ENCODE measurements around the gene FSD1. TPM values are rescaled to one million over a fixed set of nuclear protein-coding genes. Genes with fewer than 3 reads are reported as not detected.
A peak's percentile ranks its signal among the peaks of the same experiment; 100 is the strongest.

FSD1 gene
- total and polyA plus RNA-seq, 9 of the 15 experiments (the other 6 are each of a cell fraction or from before 2014, with no cell fraction given), result 0.11 to 1.9 (median 0.94) TPM; not detected in 1

DNA sequence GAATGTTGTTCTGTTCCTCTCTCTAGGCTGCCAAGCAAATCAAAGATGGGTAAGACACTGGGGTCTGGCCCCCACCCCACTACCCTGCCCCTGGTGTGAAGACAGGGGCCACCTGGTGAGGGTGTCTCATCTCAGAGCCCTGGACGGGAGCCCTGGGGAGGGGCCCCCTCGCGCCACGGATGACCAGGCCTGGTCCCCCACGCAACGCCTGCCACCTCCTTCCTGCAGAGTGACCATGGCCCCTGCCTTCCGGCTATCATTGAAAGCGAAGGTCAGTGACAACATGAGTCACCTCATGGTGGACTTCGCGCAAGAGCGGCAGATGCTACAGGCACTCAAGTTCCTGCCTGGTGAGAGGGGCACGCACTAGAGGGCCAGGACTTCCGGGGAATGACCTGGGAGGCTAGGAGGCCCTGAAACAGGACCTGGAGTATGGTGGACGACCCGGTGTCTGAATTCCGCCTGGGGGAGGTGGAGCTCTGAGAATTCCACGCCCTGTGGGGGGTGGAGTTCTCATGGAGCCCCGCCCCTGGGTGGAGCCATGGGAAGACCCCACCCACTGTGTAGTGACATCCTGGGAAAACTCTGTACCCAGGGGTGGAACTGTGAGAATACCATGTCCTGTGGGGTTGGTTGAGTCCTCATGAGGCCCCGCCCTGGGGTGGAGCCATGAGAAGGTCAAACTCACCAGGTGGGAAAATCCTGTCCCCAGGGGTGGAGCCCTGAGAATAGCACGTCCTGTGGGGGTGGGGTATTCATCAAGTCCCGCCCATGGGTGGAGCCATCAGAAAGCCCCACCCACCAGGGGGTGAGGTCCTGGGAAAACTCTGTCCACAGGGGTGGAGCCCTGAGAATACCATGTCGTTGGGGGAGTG lies 6.1 kb downstream of the FSD1 start (continued):
- TF ChIP-seq, protein P1, sequence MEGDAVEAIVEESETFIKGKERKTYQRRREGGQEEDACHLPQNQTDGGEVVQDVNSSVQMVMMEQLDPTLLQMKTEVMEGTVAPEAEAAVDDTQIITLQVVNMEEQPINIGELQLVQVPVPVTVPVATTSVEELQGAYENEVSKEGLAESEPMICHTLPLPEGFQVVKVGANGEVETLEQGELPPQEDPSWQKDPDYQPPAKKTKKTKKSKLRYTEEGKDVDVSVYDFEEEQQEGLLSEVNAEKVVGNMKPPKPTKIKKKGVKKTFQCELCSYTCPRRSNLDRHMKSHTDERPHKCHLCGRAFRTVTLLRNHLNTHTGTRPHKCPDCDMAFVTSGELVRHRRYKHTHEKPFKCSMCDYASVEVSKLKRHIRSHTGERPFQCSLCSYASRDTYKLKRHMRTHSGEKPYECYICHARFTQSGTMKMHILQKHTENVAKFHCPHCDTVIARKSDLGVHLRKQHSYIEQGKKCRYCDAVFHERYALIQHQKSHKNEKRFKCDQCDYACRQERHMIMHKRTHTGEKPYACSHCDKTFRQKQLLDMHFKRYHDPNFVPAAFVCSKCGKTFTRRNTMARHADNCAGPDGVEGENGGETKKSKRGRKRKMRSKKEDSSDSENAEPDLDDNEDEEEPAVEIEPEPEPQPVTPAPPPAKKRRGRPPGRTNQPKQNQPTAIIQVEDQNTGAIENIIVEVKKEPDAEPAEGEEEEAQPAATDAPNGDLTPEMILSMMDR (IDR thresholded peaks at IDR 0.05 in 2 of 3, conservative IDR thresholded peaks at IDR 0.05 in 1 of 3; ENCODE audit: insufficient read depth in 2 of 3, low read depth in 1 of 3, low read length in 3 of 3), result no peak
- TF ChIP-seq ILK (tag; IDR thresholded peaks at IDR 0.05; ENCODE audit: borderline replicate concordance, low read depth) (no peak), RBM22 (IDR thresholded peaks at IDR 0.05; ENCODE audit: low read depth, low read length, poor library complexity, severe bottlenecking) (no peak), TEAD1 (CRISPR knock-in tag; IDR thresholded peaks at IDR 0.05) (peak in 1 of 2 experiments; percentile 86; a peak in 1 of 4 replicates), SNRNP70 (optimal IDR thresholded peaks at IDR 0.05; ENCODE audit: low read depth, low read length) (no peak), TOE1 (IDR thresholded peaks at IDR 0.05; ENCODE audit: borderline replicate concordance) (no peak), TOE1 (CRISPR knock-in tag; IDR thresholded peaks at IDR 0.05; ENCODE audit: borderline replicate concordance, low read depth) (no peak), POLR2B (IDR thresholded peaks at IDR 0.05; ENCODE audit: low read depth, partially characterized antibody) (peak; percentile 84), FOXM1 (IDR thresholded peaks at IDR 0.05; ENCODE audit: low read depth) (no peak), FOXM1 (CRISPR knock-in tag; IDR thresholded peaks at IDR 0.05; ENCODE audit: low read depth) (no peak), KLF1 (tag; IDR thresholded peaks at IDR 0.05) (no peak), HNRNPL (IDR thresholded peaks at IDR 0.05; ENCODE audit: low read depth, low read length) (no peak), ZNF311 (CRISPR knock-in tag; IDR thresholded peaks at IDR 0.05) (no peak), CBFA2T3 (IDR thresholded peaks at IDR 0.05) (no peak), HCFC1 (IDR thresholded peaks at IDR 0.05; ENCODE audit: low read depth, low read length) (peak; percentile 35; the same call in 1 of the 2 replicates), FUS (optimal IDR thresholded peaks at IDR 0.05; ENCODE audit: low read depth, low read length) (no peak), NFRKB (IDR thresholded peaks at IDR 0.05; ENCODE audit: low read depth) (peak; percentile 56; the same call in 1 of the 2 replicates), EGR1 (conservative IDR thresholded peaks at IDR 0.05) (0 out of 2 replicates have a peak, but pooled peaks have one; percentile 7), NBN (IDR thresholded peaks at IDR 0.05; ENCODE audit: low read depth) (0 out of 2 replicates have a peak, but pooled peaks have one; percentile 40), ZNF431 (CRISPR knock-in tag; IDR thresholded peaks at IDR 0.05) (no peak), GTF2F1 (IDR thresholded peaks at IDR 0.05; ENCODE audit: low read depth, low read length) (no peak), C11orf30 (IDR thresholded peaks at IDR 0.05; ENCODE audit: low read depth) (no peak), ESRRA (IDR thresholded peaks at IDR 0.05; ENCODE audit: borderline replicate concordance, low read depth) (peak; percentile 79), CBFB (CRISPR knock-in tag; IDR thresholded peaks at IDR 0.05) (no peak), HNRNPK (IDR thresholded peaks at IDR 0.05; ENCODE audit: low read depth, low read length, poor library complexity, severe bottlenecking) (no peak), BRF1 (IDR thresholded peaks at IDR 0.05; ENCODE audit: borderline replicate concordance, extremely low read depth, insufficient read length) (no peak)
- TF ChIP-seq, protein P2, sequence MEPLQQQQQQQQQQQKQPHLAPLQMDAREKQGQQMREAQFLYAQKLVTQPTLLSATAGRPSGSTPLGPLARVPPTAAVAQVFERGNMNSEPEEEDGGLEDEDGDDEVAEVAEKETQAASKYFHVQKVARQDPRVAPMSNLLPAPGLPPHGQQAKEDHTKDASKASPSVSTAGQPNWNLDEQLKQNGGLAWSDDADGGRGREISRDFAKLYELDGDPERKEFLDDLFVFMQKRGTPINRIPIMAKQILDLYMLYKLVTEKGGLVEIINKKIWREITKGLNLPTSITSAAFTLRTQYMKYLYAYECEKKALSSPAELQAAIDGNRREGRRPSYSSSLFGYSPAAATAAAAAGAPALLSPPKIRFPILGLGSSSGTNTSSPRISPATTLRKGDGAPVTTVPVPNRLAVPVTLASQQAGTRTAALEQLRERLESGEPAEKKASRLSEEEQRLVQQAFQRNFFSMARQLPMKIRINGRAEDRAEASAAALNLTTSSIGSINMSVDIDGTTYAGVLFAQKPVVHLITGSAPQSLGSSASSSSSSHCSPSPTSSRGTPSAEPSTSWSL (CRISPR knock-in tag; IDR thresholded peaks at IDR 0.05; ENCODE audit: borderline replicate concordance), result no peak
